ENCODE measurements around the gene SPHK2.
"Not testable (repeated sequence)": the region's sequence is repeated elsewhere in the genome, so short reads cannot be mapped to it uniquely, and the experiment has no call there.

The SPHK2 gene

DNA sequence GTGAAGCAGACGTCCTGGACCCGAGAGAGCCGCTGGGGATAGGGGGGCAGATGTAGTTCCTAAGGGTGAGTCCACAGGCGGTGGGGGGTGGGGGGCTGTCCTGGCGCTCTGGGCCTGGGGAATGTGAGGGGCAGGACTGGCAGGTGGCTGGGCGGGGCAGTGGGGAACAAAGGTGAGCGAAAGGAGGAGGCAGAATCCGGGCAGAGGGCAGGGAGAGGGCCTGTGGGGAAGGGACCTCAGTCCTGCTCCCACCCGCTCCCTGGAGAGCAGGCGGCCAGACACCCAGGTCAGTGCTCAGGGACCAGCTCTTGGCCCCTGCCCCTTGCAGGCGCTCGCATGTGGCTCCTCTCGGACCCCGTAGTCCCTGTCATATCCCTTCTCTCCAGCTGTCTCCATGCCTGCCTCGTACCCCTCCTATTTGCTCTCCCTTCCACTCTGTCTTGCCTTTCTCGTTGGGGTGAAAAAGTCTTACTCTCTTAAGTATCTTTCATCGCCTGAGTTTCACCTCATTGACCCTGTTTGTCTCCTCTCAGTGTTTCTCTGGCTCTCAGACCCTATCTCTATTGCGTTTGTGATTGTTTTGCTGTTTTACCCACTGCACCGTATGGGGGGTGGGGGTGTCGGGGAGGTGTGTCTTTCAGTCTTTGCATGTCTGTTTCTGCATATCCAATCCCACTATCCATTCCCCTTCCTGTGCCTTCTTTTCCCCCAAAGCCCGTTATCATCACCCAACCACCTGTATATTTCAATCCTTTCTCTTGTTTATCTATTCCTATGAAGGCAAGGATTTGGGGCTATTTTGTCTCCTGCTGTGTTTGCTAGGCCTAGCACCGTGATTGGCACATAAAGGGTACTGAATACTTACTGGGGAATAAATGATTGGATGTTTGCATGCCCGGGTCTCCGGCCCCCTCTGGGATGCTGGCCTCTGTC lies 5.8 kb downstream of the SPHK2 start:
- DNase-seq (ENCODE audit: low read depth), result no peak

DNA sequence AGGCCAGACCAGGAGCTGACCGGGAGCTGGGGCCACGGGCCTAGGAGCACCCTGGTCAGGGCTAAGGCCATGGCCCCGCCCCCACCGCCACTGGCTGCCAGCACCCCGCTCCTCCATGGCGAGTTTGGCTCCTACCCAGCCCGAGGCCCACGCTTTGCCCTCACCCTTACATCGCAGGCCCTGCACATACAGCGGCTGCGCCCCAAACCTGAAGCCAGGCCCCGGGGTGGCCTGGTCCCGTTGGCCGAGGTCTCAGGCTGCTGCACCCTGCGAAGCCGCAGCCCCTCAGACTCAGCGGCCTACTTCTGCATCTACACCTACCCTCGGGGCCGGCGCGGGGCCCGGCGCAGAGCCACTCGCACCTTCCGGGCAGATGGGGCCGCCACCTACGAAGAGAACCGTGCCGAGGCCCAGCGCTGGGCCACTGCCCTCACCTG lies 6.6 kb downstream of the SPHK2 start:
- no peak for DNase-seq (ENCODE audit: low read depth)

DNA sequence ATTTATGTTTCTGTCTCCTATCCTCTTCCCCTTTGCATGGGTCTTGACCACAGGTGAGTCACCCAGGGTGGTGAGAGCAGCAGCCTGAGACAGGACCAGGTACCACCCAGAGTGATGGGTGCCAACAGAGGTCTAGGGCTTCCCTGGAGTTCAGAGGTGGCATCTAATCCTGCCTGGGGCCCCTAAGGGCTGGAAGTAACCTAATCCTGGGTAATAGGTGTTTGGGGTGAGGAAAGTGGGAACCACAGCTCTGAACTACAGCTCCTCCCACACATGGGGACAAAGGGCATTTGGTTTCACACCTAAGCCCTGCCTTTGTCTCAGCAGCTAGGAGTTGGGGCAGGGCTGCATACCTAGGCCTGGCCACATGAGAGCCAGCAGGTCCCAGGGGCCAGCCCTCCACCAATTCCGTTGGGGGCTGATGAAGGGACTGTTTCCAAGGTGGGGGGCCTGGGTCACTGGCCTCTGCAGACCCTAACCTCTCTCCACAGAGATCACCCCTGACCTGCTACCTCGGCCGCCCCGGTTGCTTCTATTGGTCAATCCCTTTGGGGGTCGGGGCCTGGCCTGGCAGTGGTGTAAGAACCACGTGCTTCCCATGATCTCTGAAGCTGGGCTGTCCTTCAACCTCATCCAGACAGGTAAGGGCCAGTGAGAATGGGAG lies 8.0 kb downstream of the SPHK2 start:
- no peak for DNase-seq (ENCODE audit: low read depth)

DNA sequence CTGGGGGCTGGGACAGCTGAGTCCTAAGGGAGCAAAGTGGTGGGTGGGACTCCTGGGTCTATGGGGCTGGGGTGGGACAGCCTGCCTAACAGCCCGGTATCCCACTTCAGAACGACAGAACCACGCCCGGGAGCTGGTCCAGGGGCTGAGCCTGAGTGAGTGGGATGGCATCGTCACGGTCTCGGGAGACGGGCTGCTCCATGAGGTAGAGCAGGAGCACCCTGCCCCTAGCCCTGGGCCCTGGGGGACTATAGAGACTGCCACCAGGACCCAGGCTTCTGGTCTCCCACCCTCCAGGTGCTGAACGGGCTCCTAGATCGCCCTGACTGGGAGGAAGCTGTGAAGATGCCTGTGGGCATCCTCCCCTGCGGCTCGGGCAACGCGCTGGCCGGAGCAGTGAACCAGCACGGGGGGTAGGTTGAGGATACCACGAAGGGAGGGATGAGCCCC lies 8.6 kb downstream of the SPHK2 start:
- DNase-seq (ENCODE audit: low read depth), result no peak

DNA sequence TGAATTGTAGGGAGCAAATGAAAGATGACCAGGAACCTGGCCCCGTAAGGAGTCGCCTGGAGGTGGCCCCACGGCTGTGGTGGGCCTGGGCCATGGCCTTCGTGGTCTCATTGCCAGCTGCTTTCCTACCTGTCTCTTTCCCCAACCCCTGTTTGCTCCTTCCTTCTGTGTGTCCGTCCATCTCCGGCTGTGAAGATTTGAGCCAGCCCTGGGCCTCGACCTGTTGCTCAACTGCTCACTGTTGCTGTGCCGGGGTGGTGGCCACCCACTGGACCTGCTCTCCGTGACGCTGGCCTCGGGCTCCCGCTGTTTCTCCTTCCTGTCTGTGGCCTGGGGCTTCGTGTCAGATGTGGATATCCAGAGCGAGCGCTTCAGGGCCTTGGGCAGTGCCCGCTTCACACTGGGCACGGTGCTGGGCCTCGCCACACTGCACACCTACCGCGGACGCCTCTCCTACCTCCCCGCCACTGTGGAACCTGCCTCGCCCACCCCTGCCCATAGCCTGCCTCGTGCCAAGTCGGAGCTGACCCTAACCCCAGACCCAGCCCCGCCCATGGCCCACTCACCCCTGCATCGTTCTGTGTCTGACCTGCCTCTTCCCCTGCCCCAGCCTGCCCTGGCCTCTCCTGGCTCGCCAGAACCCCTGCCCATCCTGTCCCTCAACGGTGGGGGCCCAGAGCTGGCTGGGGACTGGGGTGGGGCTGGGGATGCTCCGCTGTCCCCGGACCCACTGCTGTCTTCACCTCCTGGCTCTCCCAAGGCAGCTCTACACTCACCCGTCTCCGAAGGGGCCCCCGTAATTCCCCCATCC lies 9.4 kb downstream of the SPHK2 start:
- no peak for DNase-seq (ENCODE audit: low read depth)

DNA sequence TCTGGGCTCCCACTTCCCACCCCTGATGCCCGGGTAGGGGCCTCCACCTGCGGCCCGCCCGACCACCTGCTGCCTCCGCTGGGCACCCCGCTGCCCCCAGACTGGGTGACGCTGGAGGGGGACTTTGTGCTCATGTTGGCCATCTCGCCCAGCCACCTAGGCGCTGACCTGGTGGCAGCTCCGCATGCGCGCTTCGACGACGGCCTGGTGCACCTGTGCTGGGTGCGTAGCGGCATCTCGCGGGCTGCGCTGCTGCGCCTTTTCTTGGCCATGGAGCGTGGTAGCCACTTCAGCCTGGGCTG lies 9.9 kb downstream of the SPHK2 start:
- no peak for DNase-seq (ENCODE audit: low read depth)

DNA sequence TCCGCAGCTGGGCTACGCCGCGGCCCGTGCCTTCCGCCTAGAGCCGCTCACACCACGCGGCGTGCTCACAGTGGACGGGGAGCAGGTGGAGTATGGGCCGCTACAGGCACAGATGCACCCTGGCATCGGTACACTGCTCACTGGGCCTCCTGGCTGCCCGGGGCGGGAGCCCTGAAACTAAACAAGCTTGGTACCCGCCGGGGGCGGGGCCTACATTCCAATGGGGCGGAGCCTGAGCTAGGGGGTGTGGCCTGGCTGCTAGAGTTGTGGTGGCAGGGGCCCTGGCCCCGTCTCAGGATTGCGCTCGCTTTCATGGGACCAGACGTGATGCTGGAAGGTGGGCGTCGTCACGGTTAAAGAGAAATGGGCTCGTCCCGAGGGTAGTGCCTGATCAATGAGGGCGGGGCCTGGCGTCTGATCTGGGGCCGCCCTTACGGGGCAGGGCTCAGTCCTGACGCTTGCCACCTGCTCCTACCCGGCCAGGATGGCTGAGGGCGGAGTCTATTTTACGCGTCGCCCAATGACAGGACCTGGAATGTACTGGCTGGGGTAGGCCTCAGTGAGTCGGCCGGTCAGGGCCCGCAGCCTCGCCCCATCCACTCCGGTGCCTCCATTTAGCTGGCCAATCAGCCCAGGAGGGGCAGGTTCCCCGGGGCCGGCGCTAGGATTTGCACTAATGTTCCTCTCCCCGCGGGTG lies 10.4 kb downstream of the SPHK2 start:
- no peak for DNase-seq (ENCODE audit: low read depth)

DNA sequence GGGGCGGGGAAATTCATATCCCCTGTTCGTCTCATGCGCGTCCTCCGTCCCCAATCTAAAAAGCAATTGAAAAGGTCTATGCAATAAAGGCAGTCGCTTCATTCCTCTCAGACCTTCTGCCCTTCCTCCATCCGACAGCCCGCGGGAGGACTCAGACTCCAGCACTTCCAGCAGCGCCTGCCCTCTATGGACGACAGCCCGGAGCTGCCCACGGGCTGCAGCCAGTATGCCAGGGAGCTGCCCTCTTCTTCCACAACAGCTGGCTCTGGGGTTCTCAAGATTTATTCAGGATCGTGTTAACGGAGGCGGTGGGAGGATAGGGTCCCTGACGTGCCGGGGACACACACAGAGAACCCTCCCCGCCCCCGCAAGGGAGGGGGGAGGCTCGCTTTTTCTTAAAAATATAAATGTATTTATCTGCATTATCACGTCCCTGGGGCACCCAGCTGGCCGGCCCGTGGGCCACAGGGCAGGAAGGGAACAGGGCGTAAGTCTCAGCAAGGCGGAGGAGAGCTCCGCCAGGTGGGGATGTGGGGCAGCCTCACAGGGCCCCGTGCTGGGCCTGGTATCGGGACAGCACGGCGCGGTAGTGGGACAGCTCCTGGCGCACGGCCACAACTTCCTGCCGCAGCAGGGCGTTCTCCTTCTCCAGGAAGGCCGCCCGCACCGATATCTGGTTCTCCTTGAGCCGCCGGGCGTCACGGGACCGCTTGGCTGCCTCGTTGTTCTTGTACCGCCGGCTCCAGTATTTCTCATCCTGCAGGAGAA lies 11.2 kb downstream of the SPHK2 start:
- DNase-seq (ENCODE audit: low read depth), result no peak

DNA sequence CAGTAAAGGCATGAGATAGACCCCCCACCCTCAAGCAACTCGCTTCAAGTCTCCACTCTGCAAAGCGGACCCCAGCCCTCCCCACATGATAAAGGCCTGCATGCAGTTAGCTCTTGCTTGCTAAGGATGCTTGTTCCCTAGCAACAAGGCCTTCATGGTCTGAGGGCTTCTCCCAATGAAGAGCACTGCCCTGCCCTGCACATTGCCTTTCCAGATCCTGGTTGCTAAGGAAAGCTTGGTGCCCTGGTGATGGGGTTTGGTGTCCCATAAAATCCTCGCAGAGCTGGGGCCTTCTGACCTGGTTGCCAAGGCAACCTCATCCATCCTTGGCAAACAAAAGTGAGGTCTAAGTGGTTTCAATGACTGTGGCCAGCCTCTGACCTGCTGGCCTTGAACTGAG lies 11.9 kb downstream of the SPHK2 start:
- no peak for DNase-seq (ENCODE audit: low read depth)

DNA sequence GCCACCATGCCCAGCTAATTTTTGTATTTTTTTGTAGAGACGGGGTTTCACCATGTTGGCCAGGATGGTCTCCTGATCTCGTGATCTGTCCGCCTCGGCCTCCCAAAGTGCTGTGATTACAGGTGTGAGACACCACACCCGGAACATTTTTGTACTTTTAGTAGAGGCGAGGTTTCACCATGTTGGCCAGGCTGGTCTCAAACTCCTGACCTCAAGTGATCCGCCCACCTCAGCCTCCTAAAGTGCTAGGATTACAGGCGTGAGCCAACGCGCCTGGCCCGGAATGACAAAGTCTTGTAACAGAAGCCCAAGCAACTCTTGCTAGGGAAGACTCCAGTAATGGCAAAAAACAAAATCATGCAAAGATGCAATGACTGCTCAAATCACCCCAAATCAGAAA lies 13.0 kb downstream of the SPHK2 start:
- not testable (repeated sequence) for DNase-seq (ENCODE audit: low read depth)

DNA sequence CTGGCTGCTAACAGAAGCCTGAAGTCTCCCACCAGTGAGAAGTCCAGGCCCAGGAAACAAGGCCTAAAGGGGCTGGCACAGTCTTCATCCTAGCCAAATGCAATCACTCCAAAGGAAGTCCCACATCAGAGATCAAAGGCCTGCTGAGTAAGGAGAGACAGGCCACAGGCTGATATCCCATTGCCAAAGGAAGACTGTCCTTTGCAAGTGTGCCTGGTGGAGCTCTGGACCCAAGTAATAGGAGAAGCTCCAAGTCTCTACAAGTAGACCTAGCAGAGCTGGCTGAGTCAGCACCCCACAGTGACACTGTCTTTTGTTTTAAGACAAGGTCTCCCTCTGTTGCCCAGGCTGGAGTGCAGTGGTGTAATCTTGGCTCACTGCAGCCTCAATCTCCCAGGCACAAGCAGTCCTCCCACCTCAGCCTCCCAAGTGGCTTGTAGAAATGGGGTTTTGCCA lies 13.4 kb downstream of the SPHK2 start:
- DNase-seq (ENCODE audit: low read depth), result no peak

DNA sequence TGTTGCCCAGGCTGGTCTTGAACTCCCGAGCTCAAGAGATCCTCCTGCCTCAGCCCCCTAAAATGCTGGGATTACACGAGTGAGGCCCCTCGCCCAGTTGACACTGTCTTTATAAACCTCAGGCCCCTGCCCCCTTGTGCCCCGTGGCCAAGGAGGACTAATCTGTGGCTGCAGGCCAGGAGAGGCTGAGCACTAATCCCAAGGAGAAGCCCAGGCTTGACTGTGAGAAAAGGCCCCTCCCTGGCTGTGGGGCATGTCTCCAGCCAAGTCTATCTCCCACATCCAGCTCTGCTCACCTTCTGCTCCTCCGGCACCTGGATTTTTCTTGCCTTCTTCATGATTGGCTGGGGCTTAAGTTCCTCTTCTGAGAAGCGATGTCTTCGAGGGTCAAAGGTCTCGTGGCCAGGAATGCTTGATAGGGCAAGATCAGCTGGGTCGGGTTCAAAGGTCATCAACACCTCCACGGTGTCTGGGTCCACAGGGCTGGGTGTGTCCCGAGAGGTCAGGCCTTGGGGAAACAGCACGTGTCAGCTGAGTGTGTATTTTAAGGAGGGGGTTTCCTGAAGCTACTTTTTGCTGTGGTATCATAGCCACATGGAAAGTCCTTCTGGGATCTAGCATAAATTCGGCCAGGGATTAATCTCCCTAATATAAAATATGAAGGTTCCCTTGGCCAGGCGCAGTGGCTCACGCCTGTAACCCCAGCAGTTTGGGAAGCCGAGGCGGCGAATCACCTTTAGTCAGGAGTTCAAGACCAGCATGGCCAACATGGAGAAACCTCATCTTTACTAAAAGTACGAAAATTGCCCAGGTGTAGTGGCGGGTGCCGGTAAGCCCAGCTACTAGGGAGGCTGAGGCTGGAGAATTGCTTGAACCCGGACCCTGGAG lies 14.1 kb downstream of the SPHK2 start:
- no peak for DNase-seq (ENCODE audit: low read depth)

DNA sequence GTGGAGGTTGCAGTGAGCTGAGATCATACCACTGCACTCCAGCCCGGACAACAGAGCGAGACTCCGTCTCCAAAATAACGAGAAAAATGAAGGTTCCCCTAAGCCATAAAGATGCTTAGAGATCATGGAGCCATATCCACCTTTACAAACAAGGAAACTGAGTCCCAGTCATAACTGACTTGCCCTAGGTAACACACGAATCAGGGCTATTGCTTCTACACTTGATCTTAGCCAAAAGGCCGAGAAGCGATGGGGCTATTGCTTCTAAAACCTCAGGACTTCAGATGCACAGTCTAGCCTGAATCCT lies 14.7 kb downstream of the SPHK2 start:
- no peak for DNase-seq (ENCODE audit: low read depth)

DNA sequence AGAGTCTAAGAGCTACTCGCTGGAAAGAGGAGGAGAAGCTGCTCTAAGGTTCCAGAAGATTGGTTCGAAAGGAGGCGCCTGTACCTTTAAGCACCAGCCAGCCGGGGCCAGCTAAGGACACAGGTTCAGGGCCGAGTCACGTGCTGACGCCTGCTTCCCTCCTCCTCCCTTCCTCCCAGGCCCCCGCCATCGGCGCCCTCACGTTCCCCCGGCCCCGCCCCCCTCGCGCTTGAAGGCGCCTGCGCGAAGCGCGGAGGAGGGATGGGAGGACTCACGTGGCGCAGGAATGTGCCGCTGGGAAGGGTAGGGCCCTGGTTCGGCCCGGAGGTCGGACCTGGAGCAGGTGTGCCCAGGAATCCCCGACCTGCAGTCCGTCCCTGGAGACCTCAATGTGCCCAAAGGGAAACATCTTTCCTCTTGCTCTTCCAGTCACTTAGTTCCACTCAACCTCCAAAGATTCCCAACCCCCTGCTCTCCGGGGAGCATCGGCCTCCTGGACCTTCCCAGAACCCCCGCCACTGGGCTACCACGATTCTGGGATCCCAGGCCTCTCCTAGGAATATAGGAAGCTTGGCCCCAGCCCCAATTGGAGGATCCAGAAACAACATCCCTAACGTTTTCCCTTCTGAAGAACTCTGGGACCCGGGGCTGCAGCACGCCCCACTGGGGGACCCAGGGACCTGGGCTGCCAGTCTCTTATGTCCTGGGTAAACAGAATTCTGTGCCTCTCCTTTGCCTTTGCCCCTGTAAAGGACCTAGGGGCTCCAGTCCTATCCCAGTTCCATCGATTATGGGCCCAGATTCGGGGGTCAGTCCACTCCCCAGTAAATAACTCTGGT lies 15.3 kb downstream of the SPHK2 start:
- peak; percentile 80 for DNase-seq (ENCODE audit: low read depth)

DNA sequence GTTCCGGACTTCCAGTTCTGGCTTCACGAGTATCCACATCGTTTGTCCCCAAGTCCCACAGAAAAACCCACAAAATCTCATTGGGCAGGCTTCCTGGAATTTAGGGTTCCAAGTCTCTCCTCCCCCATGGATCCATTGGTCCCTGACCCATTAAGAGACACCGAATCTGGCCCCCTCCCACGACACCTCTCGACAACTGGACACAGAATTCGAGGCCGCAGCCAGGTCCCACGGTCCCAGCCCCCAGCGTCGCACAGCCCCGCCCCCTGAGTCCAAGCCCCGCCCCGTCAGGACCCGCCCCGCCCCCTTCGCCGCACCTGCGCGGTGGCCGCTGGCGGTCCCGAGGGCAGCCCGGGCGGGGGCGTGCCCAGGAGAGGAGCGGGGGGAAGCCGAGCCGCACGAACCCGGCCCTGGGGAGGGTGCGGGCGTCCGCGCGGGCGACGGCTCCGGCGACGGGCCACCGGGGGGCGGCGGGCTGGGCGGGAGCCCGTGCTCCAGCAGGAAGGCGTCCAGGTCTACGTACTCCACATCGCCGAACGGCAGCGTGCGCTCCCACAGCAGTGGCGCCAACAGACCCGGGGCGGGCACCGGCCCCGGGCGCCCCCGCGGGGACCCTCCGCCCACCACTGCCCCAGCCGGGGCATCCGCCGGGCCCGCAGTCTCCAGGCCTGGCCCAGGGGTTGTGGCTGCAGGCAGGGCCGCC lies 16.1 kb downstream of the SPHK2 start:
- DNase-seq (ENCODE audit: low read depth), result no peak

DNA sequence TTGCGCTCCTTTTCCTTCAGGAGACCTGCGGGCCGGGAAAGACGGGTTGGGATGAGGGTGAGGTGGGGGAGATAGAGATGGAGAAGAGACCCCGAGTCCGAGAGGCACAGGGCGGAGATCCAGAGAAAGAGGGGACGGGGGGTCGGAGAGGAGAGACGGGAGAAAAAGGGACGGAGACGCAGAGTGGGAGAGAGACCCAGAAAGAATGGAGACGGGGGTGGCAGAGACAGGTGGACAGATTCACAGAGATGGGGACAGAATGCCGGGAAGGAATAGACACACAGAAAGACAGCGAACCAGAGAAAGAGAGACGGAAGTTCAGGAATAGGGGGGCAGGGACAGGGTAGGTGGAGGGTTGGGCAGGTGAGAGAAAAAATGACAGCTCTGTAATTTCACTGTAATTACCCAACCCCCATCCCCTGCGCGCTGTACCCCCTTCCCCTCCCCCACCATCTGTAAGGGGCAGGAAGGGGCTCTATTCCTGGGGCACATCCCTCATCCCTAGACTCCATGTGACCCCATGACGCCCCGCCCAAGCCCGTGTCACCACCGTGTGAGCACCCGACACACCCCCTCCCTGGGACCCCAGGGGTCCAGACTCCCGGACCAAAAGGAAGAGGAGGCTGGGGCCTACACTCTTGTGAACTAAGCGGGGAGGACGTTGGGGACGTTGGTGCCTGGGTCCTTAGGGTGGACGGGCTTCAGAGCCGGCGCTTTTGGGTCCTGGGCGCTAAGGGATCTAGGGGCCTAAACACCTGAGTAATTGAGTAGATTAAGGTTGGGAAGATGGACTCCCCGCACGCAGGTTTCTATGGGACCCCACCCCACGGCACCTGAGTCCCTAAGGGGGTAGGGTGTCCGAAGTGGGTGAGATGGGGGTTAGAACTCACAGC lies 16.9 kb downstream of the SPHK2 start:
- no peak for DNase-seq (ENCODE audit: low read depth)

DNA sequence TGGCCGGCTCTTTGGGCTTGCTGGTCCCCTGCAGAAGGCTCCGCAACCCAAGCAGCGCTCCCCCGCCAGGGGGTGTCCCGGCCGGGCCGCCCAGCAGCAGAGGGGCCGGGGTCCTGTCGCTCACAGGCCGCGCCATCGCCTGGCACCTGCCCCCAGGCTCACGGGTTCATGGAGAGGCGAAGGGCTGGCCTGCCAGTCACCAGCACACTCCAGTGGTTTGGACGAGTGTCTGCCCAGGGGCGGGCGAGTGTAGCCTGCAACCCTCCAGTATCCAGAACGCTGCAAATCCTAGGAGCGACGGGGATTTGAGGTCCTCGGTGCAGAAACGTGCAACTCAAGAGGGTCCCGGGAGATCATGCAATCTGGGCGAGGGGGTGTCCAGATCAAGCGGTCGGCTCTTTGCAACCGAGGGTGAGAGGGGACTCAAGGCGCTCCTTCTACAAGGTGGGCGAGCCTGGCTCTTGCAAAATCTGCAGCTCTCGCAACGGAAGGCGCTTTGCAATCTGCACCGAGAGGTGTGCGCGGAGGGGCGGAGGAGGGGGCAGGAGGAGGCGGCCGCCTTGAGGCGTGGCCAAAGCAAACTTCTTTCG lies 17.6 kb downstream of the SPHK2 start, which contains the start of gene DBP:
DBP (minus strand) TSS at position 521 of the 590 bp plus-strand sequence; CDS start at position 136, 385 bp downstream.
- DNase-seq (ENCODE audit: low read depth), result no peak
